RWPE1 (cell line): ENCODE results near the gene SMOC2.
A peak's percentile ranks its signal among the peaks of the same experiment; 100 is the strongest.
"Not testable (repeated sequence)": the region's sequence is repeated elsewhere in the genome, so short reads cannot be mapped to it uniquely, and the experiment has no call there.

Experiments
- CTCF ChIA-PET: fragments of 350-600 bp; sonication (Branson Sonifier 250); formaldehyde crosslinking; extraction: SDS; loops from one replicate; lab custom pipeline; 2021; lab: Yijun Ruan, JAX
- POLR2A ChIA-PET: fragments of 400-600 bp; formaldehyde crosslinking; extraction: SDS; loops from one replicate; lab custom pipeline; 2020; ENCODE audit warnings: antibody characterized with exemption; ENCODE audit not compliant: low non-redundant PET; lab: Yijun Ruan, JAX
- DNase-seq: peaks from one replicate; pipeline ENCODE4 v3.0.0; 2012; ENCODE audit warnings: low spot score
- H3K27ac ChIP-seq: fragments of 450-650 bp; 2 replicates; pipeline ENCODE4 v1.5.1; 2017
- CTCF ChIP-seq: fragments of 450-650 bp; conservative IDR thresholded peaks from 2 replicates; pipeline ENCODE4 v1.5.1; 2017; ENCODE audit warnings: low read depth, mild to moderate bottlenecking

SMOC2 gene

GRCh38 chr6:168563656-168564055 is 122.7 kb downstream of the SMOC2 start:
- no peak for DNase-seq
- ChIA-PET POLR2A (no interaction called here), CTCF (no interaction called here)
- H3K27ac ChIP-seq: no peak overlapping the region
- no peak for TF ChIP-seq CTCF

DNA sequence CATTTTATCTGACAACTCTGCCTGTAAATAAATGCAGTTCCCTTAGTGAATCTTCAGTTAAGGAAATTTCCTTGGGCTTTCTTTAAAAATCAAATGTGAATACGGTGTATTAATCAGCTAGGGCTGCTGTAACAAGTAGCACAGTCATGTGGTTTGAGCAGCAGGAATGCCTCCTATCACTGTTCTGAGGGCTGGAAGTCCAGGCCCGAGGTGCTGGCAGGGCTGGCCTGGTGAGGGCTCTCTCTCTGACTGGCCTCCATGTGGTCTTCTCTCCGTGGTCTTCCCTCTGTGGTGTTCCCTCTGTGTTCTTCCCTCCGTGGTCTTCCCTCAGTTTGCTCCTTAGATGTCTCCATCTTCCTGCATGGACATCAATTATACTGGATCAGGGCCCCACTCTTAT is 124.1 kb downstream of the SMOC2 start:
- POLR2A ChIA-PET: no interaction called here
- no peak overlapping the region for H3K27ac ChIP-seq
- DNase-seq: no peak
- no peak for TF ChIP-seq CTCF
- CTCF ChIA-PET: no interaction called here

DNA sequence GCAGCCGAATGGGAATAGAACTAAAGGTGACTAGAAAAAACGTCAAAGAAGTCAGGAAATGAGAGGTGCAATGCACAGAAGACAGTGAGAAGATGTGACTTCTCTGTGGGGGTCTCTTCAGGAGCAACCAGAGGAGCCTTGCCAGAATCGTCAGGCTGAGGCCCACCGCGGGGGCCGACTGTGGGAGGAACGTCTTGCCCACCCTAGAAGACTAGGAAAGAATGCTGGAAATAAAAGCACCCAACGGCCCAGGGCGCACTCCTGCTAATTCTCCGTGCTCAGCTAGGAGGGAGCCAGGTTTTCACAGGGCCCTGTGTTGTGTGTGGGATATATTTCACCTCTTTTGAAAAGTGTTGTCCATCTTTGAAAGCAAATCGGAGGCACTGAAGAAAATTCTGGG is 129.2 kb downstream of the SMOC2 start:
- DNase-seq: no peak
- CTCF ChIA-PET: no interaction called here
- TF ChIP-seq CTCF: no peak
- H3K27ac ChIP-seq: no peak overlapping the region
- POLR2A ChIA-PET: no interaction called here

GRCh38 chr6:168571268-168571667 is 130.3 kb downstream of the SMOC2 start:
- POLR2A ChIA-PET: no interaction called here
- no peak for DNase-seq
- H3K27ac ChIP-seq: no peak overlapping the region
- CTCF ChIA-PET: no interaction called here
- TF ChIP-seq CTCF: no peak

DNA sequence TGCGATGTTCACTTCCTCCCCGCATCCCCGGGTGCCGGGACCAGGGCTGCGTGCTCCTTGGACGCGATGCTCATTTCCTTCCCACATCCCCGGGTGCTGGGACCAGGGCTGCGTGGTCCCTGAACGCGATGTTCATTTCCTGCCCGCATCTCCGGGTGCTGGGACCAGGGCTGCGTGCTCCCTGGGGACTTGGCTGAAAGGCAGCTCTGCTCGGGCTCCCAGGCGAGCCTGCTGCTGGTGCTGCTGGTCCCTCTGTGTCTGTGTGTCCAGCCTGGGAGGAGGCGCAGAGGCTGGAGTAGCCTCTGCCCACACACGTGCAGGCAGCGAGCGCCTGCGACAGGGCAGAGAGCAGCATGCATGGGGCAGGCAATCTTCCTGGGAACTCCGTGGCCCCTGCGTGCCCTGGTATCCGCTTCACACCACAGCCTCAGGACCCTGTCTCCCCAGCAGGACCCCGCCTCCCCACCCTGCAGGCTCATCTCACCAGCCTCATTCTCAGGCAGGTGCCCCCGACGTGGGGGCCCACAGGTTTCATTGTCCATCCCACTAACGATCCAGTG is 132.4 kb downstream of the SMOC2 start:
- POLR2A ChIA-PET, DNase-seq, CTCF ChIA-PET, H3K27ac ChIP-seq: not testable (repeated sequence)

- TF ChIP-seq CTCF: no peak
- no peak overlapping the region for H3K27ac ChIP-seq
- CTCF ChIA-PET: interaction anchor here (0.6 kb wide), 1 partner anchor 29 kb away, joined by 5 read pairs; no protein-coding TSS in a partner anchor
- DNase-seq: no peak
- POLR2A ChIA-PET: no interaction called here
Observed at GRCh38 chr6:168574075-168574698, 133.2 kb downstream of the SMOC2 start.

DNA sequence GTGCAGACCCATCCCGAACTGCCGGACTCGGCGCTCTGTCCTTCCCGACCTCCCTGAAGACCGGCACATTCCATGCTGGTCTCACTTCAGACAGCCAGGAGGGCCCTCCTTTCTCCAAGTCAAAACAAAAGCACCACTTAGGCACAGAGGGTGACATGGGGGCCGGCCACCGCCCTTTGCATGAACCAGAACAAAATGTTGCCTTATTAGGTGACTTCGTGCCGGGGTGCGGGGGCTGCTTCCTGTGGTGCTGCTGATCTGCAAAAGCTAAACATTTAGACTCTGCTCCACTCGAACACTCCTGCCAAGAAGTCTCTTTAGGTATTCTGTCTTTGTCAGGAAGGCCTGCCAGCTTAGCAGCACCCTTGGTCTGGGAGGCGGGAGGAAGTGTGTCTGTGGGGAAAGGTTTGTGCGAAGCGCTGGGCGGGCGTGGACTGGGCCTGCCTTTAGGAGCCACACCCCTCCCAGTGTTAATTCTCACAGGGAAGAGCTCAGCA is 133.8 kb downstream of the SMOC2 start:
- no peak overlapping the region for H3K27ac ChIP-seq
- DNase-seq: peak; percentile 16
- ChIA-PET CTCF (interaction anchor here (0.6 kb wide), 1 partner anchor 30 kb away, joined by 5 read pairs; no protein-coding TSS in a partner anchor), POLR2A (no interaction called here)
- no peak for TF ChIP-seq CTCF
